Stimulated activated CD4-positive, alpha-beta T cell treated with anti-CD3 and anti-CD28 coated beads, Interleukin-15, amount 100 ng/mL, for 1 hour (primary cell): ENCODE results near the gene SCG3.
A peak's percentile ranks its signal among the peaks of the same experiment; 100 is the strongest.
"Not testable (repeated sequence)": the region's sequence is repeated elsewhere in the genome, so short reads cannot be mapped to it uniquely, and the experiment has no call there.

Source experiments
- DNase-seq, 2 donors: peaks; one replicate each; pipeline ENCODE4 v3.0.0-alpha.2; 2020; ENCODE audit warnings: low read depth in 1 of 2, low spot score in 1 of 2

SCG3 gene

DNA sequence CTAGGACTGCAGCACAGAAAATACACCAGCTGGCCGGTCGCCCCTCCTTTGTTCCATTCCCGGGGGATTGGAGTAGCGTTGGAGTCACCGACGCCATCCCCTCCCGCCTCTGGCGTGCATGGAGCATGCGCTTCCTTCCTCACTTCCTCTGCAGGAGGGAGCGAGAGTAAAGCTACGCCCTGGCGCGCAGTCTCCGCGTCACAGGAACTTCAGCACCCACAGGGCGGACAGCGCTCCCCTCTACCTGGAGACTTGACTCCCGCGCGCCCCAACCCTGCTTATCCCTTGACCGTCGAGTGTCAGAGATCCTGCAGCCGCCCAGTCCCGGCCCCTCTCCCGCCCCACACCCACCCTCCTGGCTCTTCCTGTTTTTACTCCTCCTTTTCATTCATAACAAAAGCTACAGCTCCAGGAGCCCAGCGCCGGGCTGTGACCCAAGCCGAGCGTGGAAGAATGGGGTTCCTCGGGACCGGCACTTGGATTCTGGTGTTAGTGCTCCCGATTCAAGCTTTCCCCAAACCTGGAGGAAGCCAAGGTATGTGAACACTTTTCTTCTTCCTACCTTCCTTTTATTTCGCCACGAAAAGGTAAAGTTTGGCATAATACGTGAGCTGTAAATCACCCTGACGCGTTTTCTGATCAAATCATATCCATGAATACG lies at the start of gene SCG3:
Gene SCG3 (plus strand): TSS at position 201 of the 661 bp plus-strand sequence. CDS start 253 bp downstream, at position 454.
- DNase-seq: peak; percentile 3 to 29

- no peak for DNase-seq
Observed at GRCh38 chr15:51634591-51635198, 46.6 kb upstream of the SCG3 start.

GRCh38 chr15:51641490-51642130 lies 39.7 kb upstream of the SCG3 start:
- DNase-seq: no peak

DNA sequence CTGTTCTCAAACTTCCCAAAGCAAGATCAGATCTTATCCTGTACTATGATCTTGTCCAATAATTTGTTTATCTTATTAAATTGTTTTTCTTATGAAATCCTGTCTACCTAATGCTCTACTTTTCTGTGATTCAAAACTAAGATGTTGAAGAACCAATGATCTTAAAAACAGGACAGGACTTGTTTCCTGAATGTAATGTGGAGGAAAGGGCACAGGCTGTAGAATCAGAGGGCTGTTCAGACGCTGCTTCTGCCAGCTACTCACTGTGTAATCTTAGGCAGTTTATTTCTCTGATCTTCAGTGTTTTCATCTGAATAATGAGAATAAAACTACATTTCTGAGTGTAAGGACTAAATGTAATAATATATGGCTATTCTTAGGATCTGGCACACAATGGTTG lies 38.6 kb upstream of the SCG3 start:
- DNase-seq: no peak

GRCh38 chr15:51647128-51647562 lies 34.2 kb upstream of the SCG3 start:
- DNase-seq: no peak

- DNase-seq: not testable (repeated sequence)
Observed at GRCh38 chr15:51648101-51648500, 33.2 kb upstream of the SCG3 start.

DNA sequence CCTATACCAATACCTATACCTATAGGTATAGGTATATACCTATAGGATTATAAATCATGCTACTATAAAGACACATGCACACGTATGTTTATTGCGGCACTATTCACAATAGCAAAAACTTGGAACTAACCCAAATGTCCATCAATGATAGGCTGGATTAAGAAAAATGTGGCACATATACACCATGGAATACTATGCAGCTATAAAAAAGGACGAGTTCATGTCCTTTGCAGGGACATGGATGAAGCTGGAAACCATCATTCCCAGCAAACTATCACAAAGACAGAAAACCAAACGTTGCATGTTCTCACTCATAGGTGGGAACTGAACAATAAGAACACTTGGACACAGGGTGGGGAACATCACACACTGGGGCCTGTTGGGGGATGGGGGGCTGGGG lies 32.7 kb upstream of the SCG3 start:
- DNase-seq: not testable (repeated sequence)

DNA sequence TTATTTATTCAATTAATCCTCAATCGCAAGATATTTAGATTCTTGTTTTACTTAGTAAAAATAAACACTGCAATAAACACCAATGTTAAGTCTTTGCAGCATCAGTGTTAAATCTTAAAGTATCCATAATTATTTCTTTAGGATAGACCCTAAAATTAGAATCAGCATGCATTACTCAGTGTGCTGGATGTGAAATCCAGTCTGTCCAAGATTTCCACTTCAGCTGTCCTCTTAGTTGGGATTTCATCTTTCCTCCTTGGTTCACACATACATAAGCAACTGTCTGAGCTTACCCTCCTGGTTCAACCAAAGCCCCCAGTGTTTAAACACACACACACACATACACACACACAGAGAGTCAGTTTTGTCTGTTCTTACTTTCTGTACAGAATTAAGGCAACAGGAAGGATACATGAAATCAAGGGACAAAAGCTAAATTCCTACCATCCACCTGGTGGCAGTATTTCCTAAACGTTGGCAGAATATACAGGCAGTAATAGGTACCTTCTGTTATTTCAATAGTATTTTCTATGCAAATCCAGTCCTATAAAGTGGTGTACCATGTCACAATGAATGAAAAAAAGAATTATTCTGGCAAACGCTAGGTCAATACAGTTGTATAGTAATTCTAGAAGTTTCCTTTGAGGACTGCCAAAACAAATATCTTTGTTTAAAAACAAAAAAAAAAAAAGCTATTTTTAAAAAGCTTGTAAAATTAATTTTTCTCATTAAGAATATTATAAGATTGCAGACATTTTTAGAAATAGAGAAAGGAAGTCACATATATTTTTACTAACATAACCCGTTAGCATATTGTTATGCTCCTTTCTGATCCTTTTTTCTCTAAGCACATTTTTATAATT lies 31.4 kb upstream of the SCG3 start:
- DNase-seq: peak in 1 of 2 donors; percentile 8

DNA sequence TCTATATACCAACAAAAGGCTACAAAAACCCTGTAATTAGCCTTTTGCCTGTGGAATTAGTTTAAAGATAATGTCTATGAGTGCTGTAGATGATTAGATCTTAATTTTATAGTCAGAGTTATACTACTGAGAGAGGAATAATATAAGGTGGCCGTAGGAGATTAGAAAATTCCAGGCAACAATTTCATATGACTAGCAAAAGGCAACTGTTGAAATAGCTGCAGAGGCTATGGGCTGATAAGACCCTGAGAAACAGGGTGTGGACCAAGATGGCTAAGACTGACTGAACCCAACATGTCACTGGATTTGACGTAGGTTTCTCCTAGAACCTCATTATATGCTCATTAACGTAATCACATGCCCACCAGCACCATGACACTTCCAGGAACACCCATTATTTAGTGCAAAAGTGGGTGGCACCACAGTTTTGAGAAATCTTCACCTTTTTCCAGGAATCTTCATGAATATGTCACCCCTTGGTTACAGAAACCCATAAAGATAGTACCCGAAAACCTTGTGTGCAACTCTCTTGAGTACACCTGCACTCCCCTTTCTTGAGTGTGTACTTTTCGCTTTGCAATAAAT lies 29.1 kb upstream of the SCG3 start:
- no peak for DNase-seq

DNA sequence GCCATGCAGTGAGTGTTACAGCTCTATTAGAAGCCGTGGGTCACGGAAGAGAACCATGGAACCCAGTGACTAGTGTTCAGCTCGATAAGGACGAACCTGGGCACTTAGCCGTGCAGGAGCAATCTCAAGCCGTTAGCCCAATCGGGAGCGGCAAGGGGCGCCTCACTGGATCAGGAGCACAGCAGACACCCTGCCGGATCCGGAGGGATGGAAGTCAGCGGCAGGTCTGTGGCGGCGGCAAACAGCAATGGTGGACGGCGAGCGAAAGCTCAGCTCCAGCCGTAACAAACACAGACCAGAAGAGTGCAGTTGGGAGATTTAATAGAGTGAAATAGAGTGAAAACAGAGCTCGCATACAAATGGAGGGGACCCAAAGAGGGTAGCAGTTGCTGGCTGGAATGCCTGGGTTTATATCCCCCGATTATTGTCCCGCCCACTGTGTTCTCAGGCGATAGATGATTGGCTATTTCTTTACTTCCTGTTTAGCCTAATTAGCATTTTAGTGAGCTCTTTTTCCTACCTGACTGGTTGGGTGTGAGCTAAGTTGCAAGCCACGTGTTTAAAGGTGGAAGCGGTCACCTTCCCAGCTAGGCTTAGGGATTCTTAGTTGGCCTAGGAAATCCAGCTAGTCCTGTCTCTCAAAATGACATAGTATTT lies 25.8 kb upstream of the SCG3 start:
- DNase-seq: not testable (repeated sequence)

GRCh38 chr15:51658664-51659063 lies 22.6 kb upstream of the SCG3 start:
- no peak for DNase-seq

- no peak for DNase-seq
Observed at GRCh38 chr15:51661072-51661471, 20.2 kb upstream of the SCG3 start.

GRCh38 chr15:51667478-51667877 lies 13.8 kb upstream of the SCG3 start:
- DNase-seq: no peak

DNA sequence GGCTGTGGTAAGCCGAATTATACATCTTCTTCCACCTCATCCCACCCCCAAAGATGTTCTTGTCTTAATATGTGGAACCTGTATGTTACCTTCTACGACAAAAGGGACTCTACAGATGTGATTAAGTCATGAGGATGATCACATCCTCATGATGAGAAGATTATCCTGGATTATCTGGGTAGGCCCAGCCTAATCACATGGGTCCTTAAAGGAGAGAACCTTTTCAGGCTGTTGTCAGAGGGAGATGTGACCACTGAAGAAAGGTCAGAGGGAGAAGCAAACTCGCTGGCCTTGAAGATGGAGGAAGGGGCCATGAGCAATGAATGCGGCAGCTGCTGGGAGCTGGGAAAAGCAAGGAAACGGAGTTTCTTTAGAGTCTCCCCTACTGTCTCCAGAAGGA lies 12.9 kb upstream of the SCG3 start:
- no peak for DNase-seq

DNA sequence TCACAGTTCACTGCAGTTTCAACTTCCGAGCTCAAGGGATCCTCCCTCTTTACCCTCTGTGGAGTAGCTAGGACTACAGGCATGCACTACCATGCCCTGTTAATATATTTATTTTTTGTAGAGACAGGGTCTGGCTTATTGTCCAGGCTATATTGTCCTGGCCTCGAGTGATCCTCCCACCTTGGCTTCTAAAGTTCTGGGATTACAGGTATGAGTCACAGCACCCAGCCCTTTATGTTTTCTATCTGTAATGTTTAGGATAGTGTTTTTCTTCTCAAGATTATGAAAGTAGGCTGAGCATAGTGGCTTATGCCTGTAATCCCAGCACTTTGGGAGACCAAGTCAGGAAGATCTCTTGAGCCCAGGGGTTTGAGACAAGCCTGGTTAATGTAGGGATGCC lies 11.9 kb upstream of the SCG3 start:
- DNase-seq: no peak

GRCh38 chr15:51672155-51672687 lies 9.1 kb upstream of the SCG3 start:
- no peak for DNase-seq

DNA sequence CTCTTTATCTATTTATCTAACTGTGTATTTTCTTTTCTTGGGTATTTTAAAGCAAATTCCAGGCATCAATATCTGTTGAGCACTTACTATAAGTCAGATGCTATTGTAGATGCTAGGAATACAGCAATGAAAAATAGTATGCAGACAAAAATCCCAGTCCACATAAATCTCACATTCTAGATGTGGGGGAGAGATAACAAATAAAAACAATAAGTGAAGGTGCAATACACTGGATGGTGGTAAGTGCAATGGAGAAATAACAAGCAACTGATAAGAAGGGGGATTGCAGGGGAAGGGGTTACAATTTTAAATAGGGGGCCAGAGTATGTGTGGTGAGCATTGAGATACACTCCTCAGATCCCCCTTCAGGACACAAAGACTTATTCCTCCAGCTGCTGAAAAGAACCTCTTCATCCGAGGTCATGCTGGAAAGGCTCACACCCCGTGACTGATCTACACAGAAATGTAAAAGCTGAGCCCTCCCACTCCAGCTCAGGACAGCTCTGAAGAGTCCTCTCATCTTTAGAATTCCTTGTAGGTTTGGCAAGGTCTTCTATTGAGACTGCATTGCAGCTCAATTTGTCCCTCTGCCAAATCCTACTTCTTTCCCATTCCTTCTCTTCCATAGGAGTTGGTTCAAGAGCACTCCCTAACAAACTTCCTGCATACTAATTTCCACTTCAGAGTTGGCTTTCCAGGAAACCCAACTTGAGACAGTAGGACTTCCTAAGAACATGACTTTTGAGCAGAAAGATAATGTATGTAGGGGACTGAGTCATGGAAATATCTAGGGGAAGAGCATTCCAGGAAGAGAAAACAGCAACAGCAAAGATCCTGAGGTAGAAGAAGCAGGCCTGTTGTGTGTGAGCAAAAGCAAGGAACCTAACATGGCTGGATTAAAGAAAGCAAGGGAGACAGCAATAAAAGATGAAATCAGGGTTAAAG lies 8.1 kb upstream of the SCG3 start:
- DNase-seq: no peak

GRCh38 chr15:51675234-51675633 lies 6.1 kb upstream of the SCG3 start:
- no peak for DNase-seq

- no peak for DNase-seq
Observed at GRCh38 chr15:51677021-51677420, 4.3 kb upstream of the SCG3 start.
